Measurements from ENCODE around the gene RCBTB1. TPM values are rescaled to one million over a fixed set of nuclear protein-coding genes. Genes with fewer than 3 reads are reported as not detected.

Gene RCBTB1
- total RNA-seq, 2 donors from 2014 or later: 22.6 to 22.7 TPM

- Histone ChIP-seq H3K4me3 (no peak overlapping the region), H3K4me1 (ENCODE audit: control insufficient read depth in 1 of 2, low read depth in 2 of 2) (peaks cover 3 to 19% of the 10 kb centered on the region in 2 donors), H3K36me3 (peaks cover 5% of the 10 kb centered on the region), H3K9me3 (no peaks in the 10 kb centered on the region), H3K27me3 (replicated peaks; ENCODE audit: insufficient read depth) (no peaks in the 10 kb centered on the region), H3K27ac (no peak overlapping the region)
- ATAC-seq (ENCODE audit: insufficient number of reproducible peaks, low FRiP score, low read depth) (no peak), DNase-seq (ENCODE audit: low spot score) (no peak)
- TF ChIP-seq, protein P1, sequence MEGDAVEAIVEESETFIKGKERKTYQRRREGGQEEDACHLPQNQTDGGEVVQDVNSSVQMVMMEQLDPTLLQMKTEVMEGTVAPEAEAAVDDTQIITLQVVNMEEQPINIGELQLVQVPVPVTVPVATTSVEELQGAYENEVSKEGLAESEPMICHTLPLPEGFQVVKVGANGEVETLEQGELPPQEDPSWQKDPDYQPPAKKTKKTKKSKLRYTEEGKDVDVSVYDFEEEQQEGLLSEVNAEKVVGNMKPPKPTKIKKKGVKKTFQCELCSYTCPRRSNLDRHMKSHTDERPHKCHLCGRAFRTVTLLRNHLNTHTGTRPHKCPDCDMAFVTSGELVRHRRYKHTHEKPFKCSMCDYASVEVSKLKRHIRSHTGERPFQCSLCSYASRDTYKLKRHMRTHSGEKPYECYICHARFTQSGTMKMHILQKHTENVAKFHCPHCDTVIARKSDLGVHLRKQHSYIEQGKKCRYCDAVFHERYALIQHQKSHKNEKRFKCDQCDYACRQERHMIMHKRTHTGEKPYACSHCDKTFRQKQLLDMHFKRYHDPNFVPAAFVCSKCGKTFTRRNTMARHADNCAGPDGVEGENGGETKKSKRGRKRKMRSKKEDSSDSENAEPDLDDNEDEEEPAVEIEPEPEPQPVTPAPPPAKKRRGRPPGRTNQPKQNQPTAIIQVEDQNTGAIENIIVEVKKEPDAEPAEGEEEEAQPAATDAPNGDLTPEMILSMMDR (IDR thresholded peaks at IDR 0.05): no peak
Measured at GRCh38 chr13:49536144-49536873, 49.0 kb downstream of the RCBTB1 start.

- Histone ChIP-seq H3K4me1 (ENCODE audit: control insufficient read depth in 1 of 2, low read depth in 2 of 2) (peaks cover 3 to 19% of the 10 kb centered on the region in 2 donors), H3K9me3 (no peaks in the 10 kb centered on the region), H3K4me3 (no peak overlapping the region), H3K27me3 (replicated peaks; ENCODE audit: insufficient read depth) (no peaks in the 10 kb centered on the region), H3K27ac (no peak overlapping the region), H3K36me3 (no peaks in the 10 kb centered on the region)
- DNase-seq (ENCODE audit: low spot score): no peak
- TF ChIP-seq, protein P1 (IDR thresholded peaks at IDR 0.05): no peak
- ATAC-seq (ENCODE audit: insufficient number of reproducible peaks, low FRiP score, low read depth): no peak
Measured at GRCh38 chr13:49533591-49534269, 51.6 kb downstream of the RCBTB1 start.

GRCh38 chr13:49533011-49533410 lies 52.3 kb downstream of the RCBTB1 start:
- Histone ChIP-seq H3K27ac (no peak overlapping the region), H3K4me3 (no peak overlapping the region)

DNA sequence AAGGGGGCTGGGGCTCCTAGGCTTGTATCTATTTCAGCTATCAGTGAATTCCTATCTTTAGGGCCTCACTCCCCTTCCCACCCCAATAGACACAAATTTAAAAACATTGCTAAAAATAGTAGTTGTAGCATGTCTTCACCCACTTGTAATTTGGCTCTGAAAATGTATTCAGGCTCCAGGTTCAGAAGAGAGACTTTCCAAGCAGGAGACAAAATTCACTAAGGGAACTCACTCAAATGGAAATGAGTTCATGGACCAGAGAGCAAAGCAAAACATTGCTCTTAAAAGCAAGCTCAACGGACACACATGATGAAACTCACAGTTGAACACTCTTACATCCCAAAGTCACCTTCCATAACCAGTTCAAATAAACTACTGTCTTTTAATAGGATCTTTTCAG lies 52.8 kb downstream of the RCBTB1 start:
- Histone ChIP-seq H3K27me3 (replicated peaks; ENCODE audit: insufficient read depth) (no peaks in the 10 kb centered on the region), H3K27ac (no peak overlapping the region), H3K36me3 (no peaks in the 10 kb centered on the region), H3K9me3 (no peaks in the 10 kb centered on the region), H3K4me3 (no peak overlapping the region), H3K4me1 (ENCODE audit: control insufficient read depth in 1 of 2, low read depth in 2 of 2) (peaks cover 3 to 19% of the 10 kb centered on the region in 2 donors)
- DNase-seq (ENCODE audit: low spot score): no peak
- no peak for ATAC-seq (ENCODE audit: insufficient number of reproducible peaks, low FRiP score, low read depth)
- TF ChIP-seq, protein P1 (IDR thresholded peaks at IDR 0.05): no peak

More at GRCh38 chr13:49533011-49533410, 52.3 kb downstream of the RCBTB1 start:
- Histone ChIP-seq H3K36me3 (no peaks in the 10 kb centered on the region), H3K9me3 (no peaks in the 10 kb centered on the region), H3K27me3 (replicated peaks; ENCODE audit: insufficient read depth) (no peaks in the 10 kb centered on the region), H3K4me1 (ENCODE audit: control insufficient read depth in 1 of 2, low read depth in 2 of 2) (peaks cover 3 to 19% of the 10 kb centered on the region in 2 donors)
- no peak for ATAC-seq (ENCODE audit: insufficient number of reproducible peaks, low FRiP score, low read depth)
- TF ChIP-seq, protein P1 (IDR thresholded peaks at IDR 0.05): no peak
- no peak for DNase-seq (ENCODE audit: low spot score)

- Histone ChIP-seq H3K27ac (no peak overlapping the region), H3K27me3 (replicated peaks; ENCODE audit: insufficient read depth) (no peaks in the 10 kb centered on the region), H3K4me3 (no peak overlapping the region), H3K36me3 (peaks cover 6% of the 10 kb centered on the region), H3K9me3 (no peaks in the 10 kb centered on the region), H3K4me1 (ENCODE audit: control insufficient read depth in 1 of 2, low read depth in 2 of 2) (peaks cover 3 to 19% of the 10 kb centered on the region in 2 donors)
- DNase-seq (ENCODE audit: low spot score) (no peak), ATAC-seq (ENCODE audit: insufficient number of reproducible peaks, low FRiP score, low read depth) (no peak)
- TF ChIP-seq, protein P1 (IDR thresholded peaks at IDR 0.05): no peak
Measured at GRCh38 chr13:49530457-49530856, 54.9 kb downstream of the RCBTB1 start.

Data from thoracic aorta (tissue), 2 donors.